Measurements from ENCODE around the gene SMR3A. TPM values are rescaled to one million over a fixed set of nuclear protein-coding genes. Genes with fewer than 3 reads are reported as not detected.

Gene SMR3A
- total RNA-seq (2014; rRNA removed; shearing (Covaris generic)) (not detected in 2 replicates), polyA plus RNA-seq (2016; fragmentation: Nextera tagmentation; extraction: Ambion mirVana) (not detected in 2 replicates)

DNA sequence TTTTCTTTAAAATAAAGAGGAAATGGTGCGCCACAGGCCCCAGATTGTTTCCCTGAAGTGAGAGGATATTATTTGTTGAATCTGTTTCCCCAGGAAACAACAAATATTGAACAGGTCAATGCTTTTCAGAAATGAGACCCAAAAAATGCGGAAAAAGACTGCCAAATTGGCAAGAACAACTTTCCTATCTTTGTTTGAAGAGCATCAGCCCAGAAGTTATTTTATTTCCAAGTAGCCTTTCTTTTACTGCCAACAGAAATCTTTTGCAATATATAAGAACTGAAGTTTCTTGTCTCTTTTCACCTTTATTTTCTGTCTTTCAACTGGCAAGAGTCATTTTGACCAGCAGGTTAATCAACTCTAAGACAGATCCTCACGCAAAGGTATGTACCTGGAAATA is at the start of gene SMR3A:
Gene SMR3A, plus strand, starts transcription at position 301 of the 400 bp plus-strand sequence. CDS start 1,356 bp downstream, outside the sequence.
- no peak within 1 kb of the TSS for H3K4me2 ChIP-seq (ENCODE audit: unreplicated experiment)
- H3K9me3 ChIP-seq (ENCODE audit: low read depth), result no peaks in the 10 kb centered on the region
- no peaks in the 10 kb centered on the region for H3F3A ChIP-seq (ENCODE audit: insufficient read depth)
- WGBS, 2 experiments (ENCODE audit: low coverage in 1 of 2, low lambda C conversion rate in 2 of 2, missing lambda C conversion rate in 2 of 2), result 14 to 18% methylated on average over 3 of the region's 3 CpGs
- H3K79me2 ChIP-seq (ENCODE audit: insufficient read depth), result no peaks in the 10 kb centered on the region
- no peak within 1 kb of the TSS for H3K4me3 ChIP-seq
- no peak within 1 kb of the TSS for H3K9ac ChIP-seq
- H4K20me1 ChIP-seq (ENCODE audit: insufficient read depth), result no peaks in the 10 kb centered on the region
- no peaks in the 10 kb centered on the region for H3K27me3 ChIP-seq (replicated peaks; ENCODE audit: insufficient read depth)
- H2AFZ ChIP-seq, result no peak within 1 kb of the TSS
- no peak for DNase-seq
- no peaks in the 10 kb centered on the region for H3K4me1 ChIP-seq (ENCODE audit: insufficient read depth)
- H3K27ac ChIP-seq, result no peak within 1 kb of the TSS
- TF ChIP-seq EZH2phosphoT487 (IDR thresholded peaks at IDR 0.05; ENCODE audit: insufficient read depth, low read depth) (no peak), EZH2 (IDR thresholded peaks at IDR 0.05; ENCODE audit: insufficient read depth, poor library complexity, severe bottlenecking) (no peak)
- no peaks in the 10 kb centered on the region for H3K9me2 ChIP-seq (ENCODE audit: insufficient read depth)
- in situ Hi-C loops (cut with MboI), result no loop called here
- no peaks in the 10 kb centered on the region for H3K36me3 ChIP-seq (ENCODE audit: low read depth)

DNA sequence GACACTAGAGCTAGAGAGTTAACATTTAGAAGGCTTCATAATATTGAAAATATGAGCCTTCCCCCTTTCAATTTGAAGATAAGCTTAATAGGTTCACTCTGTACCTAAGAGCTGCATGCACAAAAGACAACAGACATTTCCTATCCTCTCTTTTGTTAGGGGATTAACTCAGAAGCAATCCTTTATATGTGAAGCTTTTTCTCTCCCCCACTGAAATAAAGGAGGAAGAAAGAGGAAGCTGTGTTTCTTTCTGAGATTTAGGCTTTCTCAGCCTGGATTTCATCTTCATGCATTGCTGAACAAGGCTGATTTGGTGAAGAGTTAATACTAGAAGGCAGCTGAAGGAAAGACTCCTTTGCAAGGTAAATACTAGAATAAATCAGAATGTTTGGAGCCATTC is 46.8 kb upstream of the SMR3A start:
- in situ Hi-C loops (cut with MboI), result no loop called here
- no peaks in the 10 kb centered on the region for H3K9me3 ChIP-seq (ENCODE audit: low read depth)
- no peak for DNase-seq
- H3K27me3 ChIP-seq (replicated peaks; ENCODE audit: insufficient read depth), result no peaks in the 10 kb centered on the region
- H2AFZ ChIP-seq, result no peak overlapping the region
- H3K9me2 ChIP-seq (ENCODE audit: insufficient read depth), result no peaks in the 10 kb centered on the region
- no peaks in the 10 kb centered on the region for H4K20me1 ChIP-seq (ENCODE audit: insufficient read depth)
- H3K4me2 ChIP-seq (ENCODE audit: unreplicated experiment), result no peak overlapping the region
- TF ChIP-seq EZH2 (IDR thresholded peaks at IDR 0.05; ENCODE audit: insufficient read depth, poor library complexity, severe bottlenecking) (no peak), EZH2phosphoT487 (IDR thresholded peaks at IDR 0.05; ENCODE audit: insufficient read depth, low read depth) (no peak)
- no peak overlapping the region for H3K4me3 ChIP-seq
- H3K36me3 ChIP-seq (ENCODE audit: low read depth), result no peaks in the 10 kb centered on the region
- no peak overlapping the region for H3K9ac ChIP-seq
- no peaks in the 10 kb centered on the region for H3K4me1 ChIP-seq (ENCODE audit: insufficient read depth)
- no peaks in the 10 kb centered on the region for H3F3A ChIP-seq (ENCODE audit: insufficient read depth)
- no peak overlapping the region for H3K27ac ChIP-seq
- H3K79me2 ChIP-seq (ENCODE audit: insufficient read depth), result no peaks in the 10 kb centered on the region

GRCh38 chr4:70315928-70316327 is 44.6 kb upstream of the SMR3A start:
- H2AFZ ChIP-seq, result no peak overlapping the region
- no peak overlapping the region for H3K4me3 ChIP-seq
- H3K27me3 ChIP-seq (replicated peaks; ENCODE audit: insufficient read depth), result no peaks in the 10 kb centered on the region
- H3K9ac ChIP-seq, result no peak overlapping the region
- H3K4me2 ChIP-seq (ENCODE audit: unreplicated experiment), result no peak overlapping the region
- no peaks in the 10 kb centered on the region for H3F3A ChIP-seq (ENCODE audit: insufficient read depth)
- in situ Hi-C loops (cut with MboI), result no loop called here
- 0 to 7% methylated on average over 1 of the region's 1 CpG for WGBS, 2 experiments (ENCODE audit: low coverage in 1 of 2, low lambda C conversion rate in 2 of 2, missing lambda C conversion rate in 2 of 2)
- no peak for TF ChIP-seq EZH2phosphoT487 (IDR thresholded peaks at IDR 0.05; ENCODE audit: insufficient read depth, low read depth)
- DNase-seq, result no peak
- no peak overlapping the region for H3K27ac ChIP-seq
- no peaks in the 10 kb centered on the region for H3K4me1 ChIP-seq (ENCODE audit: insufficient read depth)
- no peaks in the 10 kb centered on the region for H4K20me1 ChIP-seq (ENCODE audit: insufficient read depth)
- H3K36me3 ChIP-seq (ENCODE audit: low read depth), result no peaks in the 10 kb centered on the region
- no peaks in the 10 kb centered on the region for H3K9me3 ChIP-seq (ENCODE audit: low read depth)
- H3K79me2 ChIP-seq (ENCODE audit: insufficient read depth), result no peaks in the 10 kb centered on the region
- no peaks in the 10 kb centered on the region for H3K9me2 ChIP-seq (ENCODE audit: insufficient read depth)

DNA sequence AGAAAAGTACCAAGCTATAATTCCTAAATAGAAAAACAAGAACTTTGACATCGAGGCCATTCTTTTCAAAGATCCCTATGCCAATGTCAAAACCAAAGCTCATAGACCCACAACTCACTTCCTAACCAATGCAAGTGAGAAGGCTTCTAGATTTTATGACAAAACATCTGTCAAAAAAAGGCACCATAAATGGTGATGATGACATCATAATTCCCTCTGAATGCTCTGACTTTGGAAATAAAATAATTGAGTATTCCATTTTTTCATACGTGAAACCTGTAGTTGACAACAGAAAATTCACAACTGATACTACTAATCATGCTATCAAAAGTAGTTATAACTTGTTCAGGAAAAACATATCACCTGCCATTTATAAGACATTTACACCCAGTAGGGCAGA is 34.5 kb upstream of the SMR3A start:
- in situ Hi-C loops (cut with MboI), result no loop called here
- TF ChIP-seq EZH2 (IDR thresholded peaks at IDR 0.05; ENCODE audit: insufficient read depth, poor library complexity, severe bottlenecking) (no peak), EZH2phosphoT487 (IDR thresholded peaks at IDR 0.05; ENCODE audit: insufficient read depth, low read depth) (no peak)
- H2AFZ ChIP-seq, result no peak overlapping the region
- H3K4me1 ChIP-seq (ENCODE audit: insufficient read depth), result no peaks in the 10 kb centered on the region
- 11 to 25% methylated on average over 2 of the region's 2 CpGs for WGBS, 2 experiments (ENCODE audit: low coverage in 1 of 2, low lambda C conversion rate in 2 of 2, missing lambda C conversion rate in 2 of 2)
- no peaks in the 10 kb centered on the region for H3K27me3 ChIP-seq (replicated peaks; ENCODE audit: insufficient read depth)
- H3K79me2 ChIP-seq (ENCODE audit: insufficient read depth), result no peaks in the 10 kb centered on the region
- H3K27ac ChIP-seq, result no peak overlapping the region
- no peak overlapping the region for H3K4me3 ChIP-seq
- H4K20me1 ChIP-seq (ENCODE audit: insufficient read depth), result no peaks in the 10 kb centered on the region
- no peaks in the 10 kb centered on the region for H3F3A ChIP-seq (ENCODE audit: insufficient read depth)
- H3K9me3 ChIP-seq (ENCODE audit: low read depth), result no peaks in the 10 kb centered on the region
- no peak for DNase-seq
- H3K4me2 ChIP-seq (ENCODE audit: unreplicated experiment), result no peak overlapping the region
- H3K9ac ChIP-seq, result no peak overlapping the region
- no peaks in the 10 kb centered on the region for H3K9me2 ChIP-seq (ENCODE audit: insufficient read depth)
- no peaks in the 10 kb centered on the region for H3K36me3 ChIP-seq (ENCODE audit: low read depth)

GRCh38 chr4:70334681-70335080 is 25.9 kb upstream of the SMR3A start, which contains the start of gene CABS1:
Gene CABS1, plus strand, starts transcription at chr4:70334981. Its CDS starts 59 bp downstream, at chr4:70335040.
- no peak for TF ChIP-seq EZH2 (IDR thresholded peaks at IDR 0.05; ENCODE audit: insufficient read depth, poor library complexity, severe bottlenecking)
- TF ChIP-seq EZH2phosphoT487 (IDR thresholded peaks at IDR 0.05; ENCODE audit: insufficient read depth, low read depth), result no peak
- Histone ChIP-seq H3F3A (ENCODE audit: insufficient read depth) (no peaks in the 10 kb centered on the region), H3K4me1 (ENCODE audit: insufficient read depth) (no peaks in the 10 kb centered on the region), H3K9ac (no peak within 1 kb of the TSS), H3K4me2 (ENCODE audit: unreplicated experiment) (no peak within 1 kb of the TSS), H3K9me3 (ENCODE audit: low read depth) (no peaks in the 10 kb centered on the region), H3K27me3 (replicated peaks; ENCODE audit: insufficient read depth) (no peaks in the 10 kb centered on the region), H3K9me2 (ENCODE audit: insufficient read depth) (no peaks in the 10 kb centered on the region), H3K4me3 (no peak within 1 kb of the TSS), H3K36me3 (ENCODE audit: low read depth) (no peaks in the 10 kb centered on the region), H3K79me2 (ENCODE audit: insufficient read depth) (no peaks in the 10 kb centered on the region), H2AFZ (no peak within 1 kb of the TSS), H3K27ac (no peak within 1 kb of the TSS), H4K20me1 (ENCODE audit: insufficient read depth) (no peaks in the 10 kb centered on the region)
- DNase-seq, result no peak
- WGBS, 2 experiments (ENCODE audit: low coverage in 1 of 2, low lambda C conversion rate in 2 of 2, missing lambda C conversion rate in 2 of 2), result 40 to 42% methylated on average over 3 of the region's 3 CpGs
- in situ Hi-C loops (cut with MboI), result no loop called here
